ENCODE results near the gene SIRT7.
A peak's percentile ranks its signal among the peaks of the same experiment; 100 is the strongest.

GRCh38 chr17:81959362-81960129, 41.6 kb upstream of the SIRT7 start:
- no peak for TF ChIP-seq POLR2AphosphoS5 (IDR thresholded peaks at IDR 0.05; ENCODE audit: low read depth, low read length)
- TF ChIP-seq POLR2A (IDR thresholded peaks at IDR 0.05; ENCODE audit: low read depth, low read length): no peak
- TF ChIP-seq POU2F2 (IDR thresholded peaks at IDR 0.05; ENCODE audit: low read depth, low read length): no peak
- TF ChIP-seq TAF1 (IDR thresholded peaks at IDR 0.05; ENCODE audit: low read depth, low read length): no peak
- TF ChIP-seq PAX5 (IDR thresholded peaks at IDR 0.05; ENCODE audit: insufficient read depth, low read length, severe bottlenecking): peak; percentile 54

Measured in GM12891 (cell line).